HG03469 (cell line): Measurements from ENCODE around the gene BARX1.

Experiments used
- ATAC-seq: cut with Tn5 transposase; IDR thresholded peaks from one replicate; pipeline ENCODE4 v1.9.1; 2021; ENCODE audit warnings: mild to moderate bottlenecking, moderate library complexity, moderate number of reproducible peaks; ENCODE audit not compliant: unreplicated experiment

BARX1 gene

DNA sequence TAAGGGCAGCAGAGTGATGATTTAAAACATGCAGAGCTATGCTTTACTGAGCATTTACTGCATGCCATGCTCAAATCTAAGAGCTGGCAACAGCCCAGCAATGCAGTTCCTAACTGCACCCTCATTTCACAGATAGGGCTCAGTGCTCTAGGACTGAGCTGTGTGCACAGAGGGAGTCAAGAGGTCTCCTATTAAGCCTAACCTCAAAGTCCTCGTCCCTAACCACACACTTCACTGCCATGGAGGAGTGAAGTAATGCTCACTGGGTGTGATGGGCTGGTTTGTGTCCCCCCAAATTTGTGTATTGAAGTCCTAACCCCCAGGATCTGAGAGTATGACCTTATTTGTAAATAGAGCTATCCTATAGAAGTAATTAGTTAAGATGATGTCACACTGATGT lies 25.9 kb downstream of the BARX1 start:
- ATAC-seq: no peak

- no peak for ATAC-seq
Observed at GRCh38 chr9:93922535-93922934, 32.6 kb downstream of the BARX1 start.

- no peak for ATAC-seq
Observed at GRCh38 chr9:93920131-93920800, 34.9 kb downstream of the BARX1 start.

DNA sequence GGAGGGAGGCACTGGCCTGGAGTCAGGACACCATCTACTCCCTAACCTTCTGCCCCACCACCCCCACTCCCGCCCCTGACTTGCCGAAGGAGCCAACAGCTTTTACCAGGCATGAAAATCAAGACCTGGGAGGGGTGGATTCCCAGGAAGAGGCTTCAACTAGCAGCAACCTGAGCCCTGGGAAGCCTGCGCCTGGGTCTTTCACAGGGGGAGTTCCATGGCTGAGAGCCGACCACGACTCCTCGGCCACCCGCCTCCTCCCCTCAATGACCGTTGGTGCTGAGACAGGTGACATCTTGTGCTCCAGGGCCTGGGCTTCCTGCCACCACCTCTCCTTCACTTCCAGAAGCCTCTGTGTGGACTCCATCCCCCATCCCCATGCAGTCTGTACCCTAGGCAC lies 37.1 kb downstream of the BARX1 start:
- no peak for ATAC-seq

GRCh38 chr9:93917121-93917853 lies 37.9 kb downstream of the BARX1 start:
- no peak for ATAC-seq

- no peak for ATAC-seq
Observed at GRCh38 chr9:93916358-93916757, 38.8 kb downstream of the BARX1 start.

- ATAC-seq: no peak
Observed at GRCh38 chr9:93911801-93912554, 43.2 kb downstream of the BARX1 start.

DNA sequence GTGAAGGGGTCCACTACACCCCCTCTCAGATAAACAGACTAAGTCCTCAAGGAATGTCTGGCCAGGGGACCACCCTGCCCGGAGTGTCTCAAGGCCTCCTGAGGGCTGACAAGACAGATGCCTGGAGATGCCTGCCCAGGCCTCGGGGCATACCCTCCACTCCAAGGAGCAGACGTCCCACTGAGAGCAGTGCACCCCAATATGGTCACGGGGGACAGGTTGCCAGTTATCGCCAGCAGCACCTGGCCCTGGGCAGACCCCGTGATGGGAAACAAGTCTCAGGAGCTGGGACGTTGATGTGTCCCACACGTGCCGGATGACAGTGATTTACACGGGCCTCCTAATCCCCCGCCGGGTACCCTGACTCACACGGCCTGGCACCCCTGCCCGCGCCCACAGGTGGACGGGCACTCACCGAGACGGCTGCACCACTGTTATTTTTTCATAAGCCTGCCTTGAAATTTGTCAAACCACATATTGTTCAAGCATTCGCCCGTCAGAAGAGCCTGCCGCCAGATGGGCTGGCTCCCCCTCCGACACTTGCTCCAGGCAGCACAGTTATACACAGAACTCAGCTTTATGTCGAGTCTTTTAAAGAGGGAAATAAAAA lies 43.9 kb downstream of the BARX1 start:
- no peak for ATAC-seq

- ATAC-seq: no peak
Observed at GRCh38 chr9:93910598-93910997, 44.6 kb downstream of the BARX1 start.

- no peak for ATAC-seq
Observed at GRCh38 chr9:93910196-93910595, 45.0 kb downstream of the BARX1 start.

DNA sequence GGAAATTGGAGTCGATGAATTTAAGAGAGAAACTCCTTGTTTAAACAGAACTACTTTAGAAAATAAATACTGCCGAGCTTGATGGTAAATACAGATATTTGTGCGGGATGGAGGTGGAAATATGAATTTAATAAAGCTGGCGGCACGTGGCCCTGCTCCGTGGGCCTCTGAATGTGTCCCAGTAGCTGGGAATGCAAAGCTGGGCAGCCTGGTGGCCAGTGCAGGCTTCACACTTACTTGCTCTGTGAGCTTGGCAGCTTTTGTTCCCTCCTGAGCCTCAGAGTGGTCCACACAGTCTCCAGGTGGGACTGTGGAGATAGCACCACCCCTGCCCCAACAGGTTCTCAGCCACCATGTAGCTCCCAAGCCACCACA lies 45.9 kb downstream of the BARX1 start:
- ATAC-seq: no peak

DNA sequence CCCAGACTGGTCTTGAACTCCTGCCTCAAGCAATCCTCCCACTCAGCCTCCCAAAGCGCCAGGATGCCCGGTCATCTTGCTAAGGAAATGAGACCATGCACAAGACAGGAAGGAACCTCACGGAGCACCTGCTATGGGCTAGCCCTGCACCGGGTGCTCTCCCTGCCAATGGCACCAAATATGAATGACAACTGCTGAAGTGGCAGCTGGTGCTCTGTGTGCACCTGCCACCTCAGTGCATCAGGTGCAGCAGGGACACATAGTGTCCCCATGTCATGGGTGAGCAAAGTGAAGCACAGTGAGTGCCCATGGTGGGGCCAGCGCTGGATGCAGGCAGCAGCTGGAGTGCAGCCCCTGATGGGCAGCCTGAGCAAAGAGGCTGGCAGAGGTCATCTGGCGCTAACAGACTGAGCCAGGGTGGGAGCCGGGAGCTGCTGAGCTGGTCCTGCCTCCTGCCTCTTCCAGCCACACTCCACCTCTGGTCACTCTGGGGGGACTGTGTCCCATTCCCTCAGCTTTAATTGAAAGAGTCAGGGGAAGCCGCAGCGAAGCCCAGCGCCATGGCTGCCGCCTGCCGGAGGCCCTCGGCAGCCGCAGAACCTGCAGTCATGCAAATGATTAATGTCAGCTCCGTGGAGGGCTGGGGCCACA lies 46.4 kb downstream of the BARX1 start:
- ATAC-seq: no peak

DNA sequence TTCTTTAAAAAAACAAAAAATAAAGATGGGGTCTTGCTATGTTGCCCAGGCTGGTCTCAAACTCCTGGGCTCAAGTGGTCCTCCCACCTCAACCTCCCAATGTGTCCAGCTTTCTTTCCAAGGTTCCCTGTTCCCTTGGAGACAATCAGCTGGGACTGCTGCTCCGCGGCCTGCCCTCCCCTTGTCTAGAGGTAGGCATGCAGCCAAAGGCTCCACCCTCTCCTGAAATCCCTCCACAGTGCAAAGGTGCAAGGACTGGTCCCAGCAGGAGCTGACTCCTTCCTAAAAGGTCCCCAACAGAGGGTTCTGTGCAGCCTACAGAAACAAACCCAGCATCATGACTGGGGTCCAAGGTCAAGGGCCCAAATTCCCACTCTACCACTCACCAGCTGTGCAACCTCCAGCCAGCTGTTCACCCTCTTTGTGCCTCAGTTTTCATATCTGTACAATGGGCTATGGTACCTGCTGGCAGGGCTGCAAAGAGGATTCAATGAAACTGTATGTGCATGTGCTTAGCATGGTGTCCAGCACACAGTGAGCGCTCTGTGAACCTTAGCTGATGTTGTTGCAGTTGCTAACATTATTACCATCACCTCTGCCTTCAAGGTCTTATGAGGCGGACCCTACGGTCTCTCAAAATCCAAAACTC lies 47.5 kb downstream of the BARX1 start:
- ATAC-seq: no peak

DNA sequence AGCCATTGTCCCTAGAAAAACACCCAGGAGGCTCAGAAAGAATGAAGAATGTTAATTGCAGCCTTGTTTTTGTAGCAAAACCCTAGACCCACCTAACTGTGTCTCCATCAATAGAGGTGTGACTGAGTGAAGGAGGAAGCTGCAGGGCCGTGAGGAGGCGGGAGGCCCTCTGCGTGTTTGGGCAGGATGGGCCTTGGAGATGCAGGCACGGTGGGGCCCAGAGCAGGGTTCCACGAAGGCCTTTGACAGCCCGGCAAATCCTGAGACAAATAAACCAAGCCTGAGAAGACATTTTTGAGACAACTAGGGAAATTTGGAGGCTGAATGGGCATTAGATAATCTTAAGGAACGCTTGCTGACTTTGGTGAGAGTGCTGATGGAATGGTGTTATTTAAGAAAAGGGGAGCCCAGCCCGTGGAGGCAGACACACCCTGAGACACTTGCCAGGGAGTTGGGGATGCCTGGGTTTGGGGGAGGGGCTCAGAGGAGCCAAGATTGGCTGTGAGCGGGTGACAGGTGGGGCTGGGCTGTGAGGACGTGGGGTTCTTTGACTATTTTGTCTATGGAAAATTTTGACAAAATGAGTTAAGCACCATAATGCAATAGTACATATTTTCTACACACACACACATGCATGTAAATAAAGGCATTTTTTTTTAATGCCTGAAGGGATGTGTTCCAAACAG lies 48.8 kb downstream of the BARX1 start:
- no peak for ATAC-seq

DNA sequence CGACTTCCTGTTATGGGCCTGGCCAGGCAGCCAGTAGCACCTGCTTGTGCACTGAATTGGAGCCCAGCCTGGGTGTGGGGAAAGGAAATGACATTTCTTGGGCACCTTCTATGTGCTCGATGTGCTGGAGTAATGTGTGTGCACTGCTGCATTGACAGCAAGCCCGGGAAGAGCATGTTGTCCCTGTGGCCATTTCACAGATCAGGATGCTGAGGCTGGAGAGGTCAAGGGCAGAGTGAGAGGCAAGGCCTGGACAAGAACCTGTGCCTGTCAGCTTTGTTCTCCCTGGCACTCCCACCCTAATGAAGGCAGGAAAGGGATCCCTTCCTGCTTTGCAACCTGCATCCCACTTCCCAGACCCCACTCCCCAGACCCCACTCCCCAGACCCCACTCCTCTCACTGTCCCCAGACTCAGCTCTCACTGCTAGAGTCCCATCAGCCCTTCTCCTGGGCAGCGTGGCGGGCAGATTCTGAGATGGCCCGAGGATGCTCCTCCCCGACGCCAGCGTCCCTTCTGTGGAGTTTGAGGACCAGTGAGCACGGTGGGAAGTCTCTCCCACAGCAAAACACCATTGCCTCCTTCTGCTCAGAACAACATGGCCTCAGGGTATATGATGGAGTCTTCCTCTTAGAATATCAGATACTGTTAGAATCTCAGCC lies 49.6 kb downstream of the BARX1 start:
- no peak for ATAC-seq

DNA sequence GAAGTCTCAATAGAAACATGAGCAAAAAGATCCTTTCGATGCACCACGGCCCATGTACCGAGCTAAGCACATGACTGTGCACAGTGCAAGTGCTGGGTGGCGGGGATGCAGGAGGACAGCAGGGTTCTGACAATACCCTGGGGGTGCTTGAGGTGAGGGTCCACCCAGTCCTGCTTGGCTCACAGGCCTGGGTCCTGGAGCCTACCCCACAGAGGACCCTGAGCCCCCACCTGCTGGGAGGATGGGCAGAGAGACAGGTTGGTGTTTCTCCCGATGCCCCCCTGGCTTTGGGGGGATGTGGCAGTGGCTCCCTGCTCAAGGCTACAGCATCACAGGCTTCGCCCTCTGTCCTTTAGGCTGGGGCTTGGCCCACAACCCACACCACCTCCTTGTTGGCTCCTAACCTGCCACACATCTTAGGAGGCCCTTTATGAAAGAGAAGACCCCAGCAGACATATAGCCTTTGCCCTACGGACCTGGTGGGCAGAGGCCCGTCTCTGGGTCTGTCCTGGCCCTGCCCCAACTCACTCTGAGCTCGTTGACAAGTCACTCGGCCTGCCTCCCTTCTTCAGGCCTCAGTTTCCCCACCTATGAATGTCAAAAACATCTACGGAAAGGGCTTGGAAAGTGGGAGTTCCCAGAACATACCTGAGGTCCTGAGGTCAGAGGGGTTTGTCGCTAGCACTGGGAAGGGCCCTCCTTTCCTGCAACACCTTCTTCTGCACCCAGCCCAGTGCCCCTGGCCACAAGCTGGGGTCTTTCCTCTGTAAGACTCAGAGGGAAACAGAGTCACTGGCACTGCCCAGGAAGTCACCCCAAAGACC lies 50.3 kb downstream of the BARX1 start:
- no peak for ATAC-seq

GRCh38 chr9:93903886-93904648 lies 51.1 kb downstream of the BARX1 start:
- no peak for ATAC-seq
